K562 treated with DMSO at 1 percent for 24 hours (cell line): Measurements from ENCODE around the gene PSMB5. TPM values are rescaled to one million over a fixed set of nuclear protein-coding genes. Genes with fewer than 3 reads are reported as not detected.

Source experiments
- total RNA-seq: library from RNA; unstranded; fragments of 300-600 nt; gene quantifications from 2 replicates; pipeline ENCODE4 v1.2.3, GENCODE V29; 2022; ENCODE audit warnings: low read depth; ENCODE audit not compliant: insufficient read depth

PSMB5 gene
- 142 and 154 TPM in 2 replicates for total RNA-seq

DNA sequence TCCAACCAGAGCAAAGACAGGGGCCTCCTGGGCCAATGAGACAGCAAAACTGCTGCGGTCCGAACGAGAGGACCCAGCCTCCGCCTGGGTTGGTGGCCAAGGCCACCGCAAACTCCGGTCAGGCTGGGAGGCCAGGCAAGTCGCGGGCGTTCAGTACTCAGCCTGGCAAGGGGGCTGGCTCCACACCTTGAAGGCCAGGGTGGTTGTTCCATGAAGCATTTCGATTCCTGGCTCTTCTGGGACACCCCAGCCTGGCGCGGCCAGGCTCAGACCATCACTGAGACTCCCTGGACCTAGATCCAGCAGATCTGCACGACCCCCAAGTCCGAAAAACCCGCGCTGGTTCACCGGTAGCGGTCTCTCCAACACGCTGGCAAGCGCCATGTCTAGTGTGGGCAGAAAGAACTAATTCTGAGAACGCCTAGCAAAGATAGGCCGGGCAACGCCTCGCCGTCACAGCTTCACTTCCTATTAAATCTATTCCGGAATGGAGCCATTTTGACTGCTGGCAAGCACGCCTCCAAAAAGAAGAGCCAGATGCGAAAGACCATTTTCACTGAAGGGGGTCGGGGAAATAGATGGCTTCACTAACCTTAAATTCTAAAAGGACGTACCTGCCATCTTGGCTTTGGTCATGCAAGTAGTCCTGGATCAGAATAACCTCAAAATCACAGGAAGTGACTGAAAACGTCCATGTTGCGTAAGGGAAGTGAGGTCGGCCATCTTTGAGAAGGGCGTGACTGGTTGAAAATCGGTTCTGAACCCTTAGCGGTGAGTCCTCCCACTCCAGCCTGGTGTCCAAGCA is at the start of gene PSMB5:
Gene PSMB5, minus strand, starts transcription at position 403 of the 805 bp plus-strand sequence. Its CDS starts 19 bp downstream, at position 384.

GRCh38 chr14:23056956-23057756 is 22.5 kb upstream of the PSMB5 start, which contains the start of gene CDH24:
CDH24 (minus strand) TSS chr14:23057520; CDS start chr14:23055733, 1,787 bp downstream.

GRCh38 chr14:23042162-23042965 is 7.7 kb upstream of the PSMB5 start, which contains the start of gene PSMB11:
PSMB11 (plus strand) TSS chr14:23042212; CDS start chr14:23042226, 14 bp downstream.

DNA sequence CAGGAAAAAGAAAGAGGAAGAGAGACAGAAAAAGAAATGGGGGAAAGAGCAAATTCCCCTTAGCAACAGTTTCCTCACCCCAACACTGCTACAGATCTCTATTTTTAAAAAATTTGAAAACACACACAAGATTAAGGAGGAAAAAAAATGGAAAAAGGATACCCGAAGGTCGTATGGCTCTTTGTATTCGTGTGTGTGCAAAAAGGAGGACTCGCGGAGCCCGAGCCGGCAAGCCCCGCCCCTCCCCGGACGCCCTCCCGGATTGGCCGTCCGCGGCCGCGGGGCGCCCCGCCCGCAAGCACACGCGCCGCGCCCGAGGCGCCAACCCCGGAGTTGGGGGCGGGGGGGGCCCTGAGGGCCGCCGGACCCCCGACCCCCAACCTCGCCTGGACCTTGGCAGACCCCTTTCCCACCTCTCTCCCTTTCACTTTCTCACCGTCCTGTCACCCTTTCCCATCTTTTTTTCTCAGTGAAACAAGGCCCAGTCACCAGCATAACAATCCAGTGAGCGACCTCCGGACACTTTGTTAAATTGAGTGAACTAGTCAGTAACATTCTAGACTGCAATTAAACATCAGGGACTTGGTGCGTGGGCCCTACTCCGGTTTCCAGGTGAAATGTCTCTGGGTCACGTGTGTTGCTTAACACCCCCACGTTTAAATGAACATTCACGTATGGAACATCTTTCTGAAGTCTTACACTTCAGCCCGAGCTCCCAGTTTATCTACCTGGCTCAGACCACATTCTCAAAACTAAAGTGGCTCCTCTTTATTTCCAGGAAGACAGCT is 24.6 kb downstream of the PSMB5 start, which contains the start of gene C14orf93:
Gene C14orf93, minus strand, starts transcription at position 205 of the 788 bp plus-strand sequence. CDS start 11,120 bp downstream, outside the sequence.

GRCh38 chr14:22982477-22983245 is 52.0 kb downstream of the PSMB5 start, which contains the start of gene AJUBA:
AJUBA (minus strand) TSS chr14:22982551; CDS start chr14:22982266, 285 bp downstream.

Other genes starting within 250 kb of the PSMB5 start
- 1.1 and 3.5 TPM in 2 replicates for gene SLC7A7, start 219.5 kb downstream of the PSMB5 start, total RNA-seq
- gene MRPL52, start 205.0 kb downstream of the PSMB5 start, total RNA-seq = 98.0 and 108 TPM in 2 replicates
- gene MMP14, start 198.3 kb downstream of the PSMB5 start, total RNA-seq = 3.0 and 3.6 TPM in 2 replicates
- 75.9 and 77.9 TPM in 2 replicates for gene LRP10, start 163.2 kb downstream of the PSMB5 start, total RNA-seq
- 0.79 and 1.2 TPM in 2 replicates for gene REM2, start 151.7 kb downstream of the PSMB5 start, total RNA-seq
- 44.1 and 51.2 TPM in 2 replicates for gene RBM23, start 115.8 kb downstream of the PSMB5 start, total RNA-seq
- 92.0 and 107 TPM in 2 replicates for gene PRMT5, start 105.5 kb downstream of the PSMB5 start, total RNA-seq
- 103 and 114 TPM in 2 replicates for gene HAUS4, start 77.8 kb downstream of the PSMB5 start, total RNA-seq
- 13.0 and 13.8 TPM in 2 replicates for gene AJUBA, start 52.3 kb downstream of the PSMB5 start, total RNA-seq
- gene C14orf93, start 24.8 kb downstream of the PSMB5 start, total RNA-seq = 24.9 and 27.5 TPM in 2 replicates
- gene PSMB11, start 7.3 kb upstream of the PSMB5 start, total RNA-seq = not detected in 2 replicates
- gene CDH24, start 22.6 kb upstream of the PSMB5 start, total RNA-seq = 19.6 and 20.7 TPM in 2 replicates
- gene ACIN1, start 60.2 kb upstream of the PSMB5 start, total RNA-seq = 102 and 115 TPM in 2 replicates
- gene C14orf119, start 60.6 kb upstream of the PSMB5 start, total RNA-seq = 33.7 and 50.7 TPM in 2 replicates
- not detected in 2 replicates for gene CIROP, start 70.1 kb upstream of the PSMB5 start, total RNA-seq
- not detected in 2 replicates for gene CEBPE, start 84.4 kb upstream of the PSMB5 start, total RNA-seq
- 7.6 and 9.6 TPM in 2 replicates for gene SLC7A8, start 148.8 kb upstream of the PSMB5 start, total RNA-seq
- not detected in 2 replicates for gene RNF212B, start 203.0 kb upstream of the PSMB5 start, total RNA-seq